ENCODE measurements around the gene CDC42EP2. TPM values are rescaled to one million over a fixed set of nuclear protein-coding genes. Genes with fewer than 3 reads are reported as not detected.

The CDC42EP2 gene
- polyA plus RNA-seq, 1 donor (not counting 4 experiments of a cell fraction or from before 2014, with no cell fraction given) = 6.1 TPM

- dilution Hi-C loops (cut with MboI; ENCODE audit: extremely low pct_ligation_motif_present, low sequenced_read_pairs) = no loop called here
Observed at GRCh38 chr11:65304110-65304509, 10.6 kb upstream of the CDC42EP2 start.

GRCh38 chr11:65304613-65305012 lies 10.1 kb upstream of the CDC42EP2 start:
- H3K27ac ChIP-seq (ENCODE audit: control insufficient read depth, insufficient read depth, low read length) = no peak overlapping the region
- no peaks in the 10 kb centered on the region for H3K27me3 ChIP-seq (ENCODE audit: control insufficient read depth, extremely low read depth, insufficient read depth, low read length)
- H3K9me1 ChIP-seq (ENCODE audit: control insufficient read depth, extremely low read depth, insufficient read depth, low read length) = no peaks in the 10 kb centered on the region
- dilution Hi-C loops (cut with MboI; ENCODE audit: extremely low pct_ligation_motif_present, low sequenced_read_pairs) = no loop called here
- no peaks in the 10 kb centered on the region for H3K4me1 ChIP-seq (ENCODE audit: control insufficient read depth, extremely low read depth, insufficient read depth, low read length)
- no peak overlapping the region for H3K4me3 ChIP-seq (ENCODE audit: control insufficient read depth in 2 of 3, extremely low read depth in 1 of 3, insufficient read depth in 2 of 3, low read depth in 1 of 3, low read length in 3 of 3)
- no peaks in the 10 kb centered on the region for H4K20me1 ChIP-seq (ENCODE audit: control insufficient read depth, extremely low read depth, insufficient read depth, low read length)
- TF ChIP-seq CTCF (optimal IDR thresholded peaks at IDR 0.05 in 1 of 3, IDR thresholded peaks at IDR 0.05 in 1 of 3, conservative IDR thresholded peaks at IDR 0.05 in 1 of 3; ENCODE audit: extremely low read depth in 1 of 3, insufficient read depth in 2 of 3, low read length in 3 of 3) (no peak), EZH2 (IDR thresholded peaks at IDR 0.05; ENCODE audit: low read length) (no peak)
- H3K9ac ChIP-seq (ENCODE audit: control insufficient read depth, extremely low read depth, insufficient read depth, low read length) = no peak overlapping the region
- H2AFZ ChIP-seq (ENCODE audit: control insufficient read depth, low read length) = no peak overlapping the region
- no peak for DNase-seq (ENCODE audit: low read depth, low spot score)
- H3K4me2 ChIP-seq (ENCODE audit: control insufficient read depth, extremely low read depth, insufficient read depth, low read depth, low read length) = no peak overlapping the region
- no peaks in the 10 kb centered on the region for H3K79me2 ChIP-seq (ENCODE audit: control insufficient read depth, insufficient read depth, low read length)
- peaks cover 0 to 2% of the 10 kb centered on the region in 2 experiments for H3K36me3 ChIP-seq (ENCODE audit: control insufficient read depth in 2 of 2, extremely low read depth in 1 of 2, insufficient read depth in 2 of 2, low read length in 2 of 2)
- no peak for FAIRE-seq
- H3K9me3 ChIP-seq (ENCODE audit: control insufficient read depth, low read depth, low read length) = no peaks in the 10 kb centered on the region

More at GRCh38 chr11:65304110-65304509, 10.6 kb upstream of the CDC42EP2 start:
- TF ChIP-seq CTCF (optimal IDR thresholded peaks at IDR 0.05 in 1 of 3, IDR thresholded peaks at IDR 0.05 in 1 of 3, conservative IDR thresholded peaks at IDR 0.05 in 1 of 3; ENCODE audit: extremely low read depth in 1 of 3, insufficient read depth in 2 of 3, low read length in 3 of 3) (no peak), EZH2 (IDR thresholded peaks at IDR 0.05; ENCODE audit: low read length) (no peak)
- no peak for DNase-seq (ENCODE audit: low read depth, low spot score)
- Histone ChIP-seq H4K20me1 (ENCODE audit: control insufficient read depth, extremely low read depth, insufficient read depth, low read length) (no peaks in the 10 kb centered on the region), H3K27me3 (ENCODE audit: control insufficient read depth, extremely low read depth, insufficient read depth, low read length) (no peaks in the 10 kb centered on the region), H3K36me3 (ENCODE audit: control insufficient read depth in 2 of 2, extremely low read depth in 1 of 2, insufficient read depth in 2 of 2, low read length in 2 of 2) (peaks cover 0 to 2% of the 10 kb centered on the region in 2 experiments), H3K4me3 (ENCODE audit: control insufficient read depth in 2 of 3, extremely low read depth in 1 of 3, insufficient read depth in 2 of 3, low read depth in 1 of 3, low read length in 3 of 3) (no peak overlapping the region), H2AFZ (ENCODE audit: control insufficient read depth, low read length) (no peak overlapping the region), H3K4me1 (ENCODE audit: control insufficient read depth, extremely low read depth, insufficient read depth, low read length) (no peaks in the 10 kb centered on the region), H3K79me2 (ENCODE audit: control insufficient read depth, insufficient read depth, low read length) (no peaks in the 10 kb centered on the region), H3K9ac (ENCODE audit: control insufficient read depth, extremely low read depth, insufficient read depth, low read length) (no peak overlapping the region), H3K9me1 (ENCODE audit: control insufficient read depth, extremely low read depth, insufficient read depth, low read length) (no peaks in the 10 kb centered on the region), H3K27ac (ENCODE audit: control insufficient read depth, insufficient read depth, low read length) (no peak overlapping the region), H3K4me2 (ENCODE audit: control insufficient read depth, extremely low read depth, insufficient read depth, low read depth, low read length) (no peak overlapping the region), H3K9me3 (ENCODE audit: control insufficient read depth, low read depth, low read length) (no peaks in the 10 kb centered on the region)
- no peak for FAIRE-seq

Measured in keratinocyte (primary cell).